Gastroesophageal sphincter (tissue), 4 donors: ENCODE measurements around the gene TRMU. TPM values are rescaled to one million over a fixed set of nuclear protein-coding genes. Genes with fewer than 3 reads are reported as not detected.

ENCODE experiments used
- ATAC-seq: fragments of 150-250 bp; one replicate; pipeline ENCODE4 v1.9.1; 2016; ENCODE audit warnings: mild to moderate bottlenecking, moderate library complexity
- H3K27ac ChIP-seq, 4 donors: fragments of 200-600 bp; sonication (generic) in 3 of 4; 1 replicate in 3 of 4; 2 replicates in 1 of 4; pipeline ENCODE4 v1.5.1; 2016 to 2019
- H3K27me3 ChIP-seq: fragments of 200-600 bp; sonication (generic); one replicate; pipeline ENCODE4 v1.5.1; 2019
- H3K36me3 ChIP-seq, 2 donors: fragments of 200-600 bp; sonication (generic); one replicate each; pipeline ENCODE4 v1.5.1; 2019; ENCODE audit warnings: control low read depth in 1 of 2
- H3K4me1 ChIP-seq, 3 donors: fragments of 200-600 bp; sonication (generic); 1 replicate in 2 of 3; 2 replicates in 1 of 3; pipeline ENCODE4 v1.5.1; 2016 to 2019; ENCODE audit warnings: control low read depth in 2 of 3
- H3K4me3 ChIP-seq, 2 donors: fragments of 200-600 bp; sonication (generic); one replicate each; pipeline ENCODE4 v1.5.1; 2019; ENCODE audit warnings: mild to moderate bottlenecking in 1 of 2, moderate library complexity in 1 of 2
- H3K9me3 ChIP-seq, 3 donors: fragments of 200-600 bp; sonication (generic); one replicate each; pipeline ENCODE4 v1.5.1; 2017 to 2019; ENCODE audit warnings: control low read depth in 2 of 3
- EP300 ChIP-seq: sonication (generic); formaldehyde crosslinking; IDR thresholded peaks from one replicate; pipeline ENCODE4 v1.6.1; 2017; ENCODE audit warnings: antibody characterized with exemption, mild to moderate bottlenecking
- POLR2A ChIP-seq, 2 donors: fragments of 450-650 bp; IDR thresholded peaks; one replicate each; pipeline ENCODE4 v1.6.1; 2017; ENCODE audit warnings: antibody characterized with exemption in 2 of 2, mild to moderate bottlenecking in 2 of 2, moderate library complexity in 1 of 2
- POLR2AphosphoS5 ChIP-seq: sonication (generic); formaldehyde crosslinking; IDR thresholded peaks from one replicate; pipeline ENCODE4 v1.6.1; 2017; ENCODE audit warnings: antibody characterized with exemption
- WGBS, 2 donors: methylation state at CpG; one replicate each; pipeline ENCODE4 v1.1.5; 2018; ENCODE audit warnings: low coverage in 1 of 2; 5-methylcytosine and 5-hydroxymethylcytosine counted together
- total RNA-seq, 4 donors: library from RNA; depleted of rRNA; stranded (reverse); fragments of >200 nt; gene quantifications; one replicate each; pipeline ENCODE4 v1.1.0, GENCODE V29; 2016
- TF ChIP-seq, protein P1 (sequence below), 4 experiments: fragments of 200-600 bp in 2 of 4; fragments of 450-650 bp in 2 of 4; sonication (generic) in 1 of 4; IDR thresholded peaks; one replicate each; pipeline ENCODE4 v1.5.1; 2017 to 2019; ENCODE audit warnings: antibody characterized with exemption in 4 of 4, mild to moderate bottlenecking in 2 of 4, moderate library complexity in 2 of 4

The TRMU gene
- total RNA-seq, 4 donors from 2014 or later, result 9.9 to 33.8 (median 24.6) TPM

DNA sequence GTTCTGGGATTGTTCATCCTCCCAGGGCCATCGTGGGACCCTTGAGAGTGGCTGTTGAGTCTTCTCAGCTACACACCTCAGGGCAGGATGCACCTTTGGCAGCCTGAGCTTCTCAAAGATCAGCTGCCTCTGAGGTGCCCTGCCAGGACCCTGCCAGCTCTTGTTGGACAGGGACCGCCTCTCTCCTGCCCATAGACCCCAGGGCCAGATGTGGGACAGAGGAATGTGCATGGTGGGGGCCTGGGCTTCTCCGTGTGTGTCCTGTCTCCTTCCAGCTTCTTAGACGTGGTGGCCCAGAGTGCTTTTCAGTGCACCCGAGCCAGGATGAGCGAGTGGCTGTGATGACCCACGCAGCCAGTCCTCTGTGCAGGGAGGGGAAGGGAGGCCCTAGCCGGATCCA is 5.9 kb upstream of the TRMU start:
- Histone ChIP-seq H3K27me3 (no peaks in the 10 kb centered on the region), H3K4me1 (peaks cover 0 to 3% (median 0%) of the 10 kb centered on the region in 3 donors), H3K9me3 (no peaks in the 10 kb centered on the region), H3K36me3 (no peaks in the 10 kb centered on the region), H3K4me3 (no peak overlapping the region), H3K27ac (no peak overlapping the region)
- TF ChIP-seq POLR2A (IDR thresholded peaks at IDR 0.05) (no peak), EP300 (no peak), POLR2AphosphoS5 (no peak)
- TF ChIP-seq, protein P1, sequence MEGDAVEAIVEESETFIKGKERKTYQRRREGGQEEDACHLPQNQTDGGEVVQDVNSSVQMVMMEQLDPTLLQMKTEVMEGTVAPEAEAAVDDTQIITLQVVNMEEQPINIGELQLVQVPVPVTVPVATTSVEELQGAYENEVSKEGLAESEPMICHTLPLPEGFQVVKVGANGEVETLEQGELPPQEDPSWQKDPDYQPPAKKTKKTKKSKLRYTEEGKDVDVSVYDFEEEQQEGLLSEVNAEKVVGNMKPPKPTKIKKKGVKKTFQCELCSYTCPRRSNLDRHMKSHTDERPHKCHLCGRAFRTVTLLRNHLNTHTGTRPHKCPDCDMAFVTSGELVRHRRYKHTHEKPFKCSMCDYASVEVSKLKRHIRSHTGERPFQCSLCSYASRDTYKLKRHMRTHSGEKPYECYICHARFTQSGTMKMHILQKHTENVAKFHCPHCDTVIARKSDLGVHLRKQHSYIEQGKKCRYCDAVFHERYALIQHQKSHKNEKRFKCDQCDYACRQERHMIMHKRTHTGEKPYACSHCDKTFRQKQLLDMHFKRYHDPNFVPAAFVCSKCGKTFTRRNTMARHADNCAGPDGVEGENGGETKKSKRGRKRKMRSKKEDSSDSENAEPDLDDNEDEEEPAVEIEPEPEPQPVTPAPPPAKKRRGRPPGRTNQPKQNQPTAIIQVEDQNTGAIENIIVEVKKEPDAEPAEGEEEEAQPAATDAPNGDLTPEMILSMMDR (IDR thresholded peaks at IDR 0.05), result no peak
- whole genome bisulfite sequencing, 2 donors, result 100% methylated on average over 1 of the region's 8 CpGs; no CpG with 5 or more reads in 1 of the 2 donors
- ATAC-seq, result no peak

DNA sequence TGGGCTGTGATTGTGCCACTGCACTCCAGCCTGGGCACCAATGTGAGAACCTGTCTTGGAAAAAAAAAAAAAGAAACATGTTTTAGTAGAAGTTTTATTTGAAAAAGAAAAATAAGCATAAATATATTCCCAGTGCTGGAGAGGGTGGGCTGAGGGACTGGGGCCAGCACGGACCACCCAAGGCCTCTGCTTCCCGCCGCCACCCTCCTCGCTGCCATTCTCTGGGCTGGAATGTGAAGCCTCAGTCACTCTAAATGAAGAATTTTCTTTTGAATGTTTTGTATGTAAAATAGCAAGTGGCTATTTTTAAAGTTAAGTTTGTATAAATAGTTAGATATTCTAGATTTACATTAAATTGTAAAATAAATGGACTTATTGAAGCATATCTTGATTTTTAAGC is 5.1 kb upstream of the TRMU start:
- H3K27ac ChIP-seq, result no peak overlapping the region
- ATAC-seq, result no peak
- no peak for TF ChIP-seq POLR2A (IDR thresholded peaks at IDR 0.05)
- no peak for TF ChIP-seq EP300
- TF ChIP-seq, protein P1 (IDR thresholded peaks at IDR 0.05), result no peak
- no peak for TF ChIP-seq POLR2AphosphoS5
- no peaks in the 10 kb centered on the region for H3K9me3 ChIP-seq
- no peaks in the 10 kb centered on the region for H3K36me3 ChIP-seq
- H3K27me3 ChIP-seq, result no peaks in the 10 kb centered on the region
- 88 to 95% methylated on average over 4 of the region's 4 CpGs for WGBS, 2 donors
- H3K4me1 ChIP-seq, result peaks cover 0 to 9% (median 0%) of the 10 kb centered on the region in 3 donors
- no peak overlapping the region for H3K4me3 ChIP-seq

DNA sequence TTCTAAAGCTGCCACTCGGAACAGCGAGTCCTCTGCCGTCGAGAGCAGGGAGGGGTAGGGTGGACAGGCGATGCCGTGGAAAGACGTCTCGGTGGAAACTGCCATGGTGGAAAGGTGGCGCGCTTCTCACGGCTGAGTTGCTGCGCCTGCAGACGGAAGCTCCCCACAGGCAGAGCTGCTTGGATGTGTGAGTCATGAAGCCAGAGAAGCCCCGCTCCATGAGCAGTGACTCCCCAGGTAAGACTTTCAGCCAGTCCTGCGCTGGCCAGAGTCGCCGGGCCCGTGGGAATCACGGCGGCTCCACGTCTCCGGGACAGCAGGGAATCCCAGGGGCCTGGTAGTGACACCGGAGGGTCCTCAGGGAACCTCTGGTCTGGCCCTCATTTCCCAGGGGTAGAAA is 4.0 kb upstream of the TRMU start:
- 100% methylated on average over 1 of the region's 23 CpGs; no CpG with 5 or more reads in 1 of the 2 donors for WGBS, 2 donors
- H3K4me1 ChIP-seq, result peaks cover 0 to 13% (median 2%) of the 10 kb centered on the region in 3 donors
- no peaks in the 10 kb centered on the region for H3K9me3 ChIP-seq
- H3K36me3 ChIP-seq, result no peaks in the 10 kb centered on the region
- no peak overlapping the region for H3K4me3 ChIP-seq
- no peak overlapping the region for H3K27ac ChIP-seq
- TF ChIP-seq POLR2AphosphoS5 (no peak), POLR2A (IDR thresholded peaks at IDR 0.05) (no peak), EP300 (no peak)
- TF ChIP-seq, protein P1 (IDR thresholded peaks at IDR 0.05), result no peak
- no peaks in the 10 kb centered on the region for H3K27me3 ChIP-seq
- ATAC-seq, result no peak

DNA sequence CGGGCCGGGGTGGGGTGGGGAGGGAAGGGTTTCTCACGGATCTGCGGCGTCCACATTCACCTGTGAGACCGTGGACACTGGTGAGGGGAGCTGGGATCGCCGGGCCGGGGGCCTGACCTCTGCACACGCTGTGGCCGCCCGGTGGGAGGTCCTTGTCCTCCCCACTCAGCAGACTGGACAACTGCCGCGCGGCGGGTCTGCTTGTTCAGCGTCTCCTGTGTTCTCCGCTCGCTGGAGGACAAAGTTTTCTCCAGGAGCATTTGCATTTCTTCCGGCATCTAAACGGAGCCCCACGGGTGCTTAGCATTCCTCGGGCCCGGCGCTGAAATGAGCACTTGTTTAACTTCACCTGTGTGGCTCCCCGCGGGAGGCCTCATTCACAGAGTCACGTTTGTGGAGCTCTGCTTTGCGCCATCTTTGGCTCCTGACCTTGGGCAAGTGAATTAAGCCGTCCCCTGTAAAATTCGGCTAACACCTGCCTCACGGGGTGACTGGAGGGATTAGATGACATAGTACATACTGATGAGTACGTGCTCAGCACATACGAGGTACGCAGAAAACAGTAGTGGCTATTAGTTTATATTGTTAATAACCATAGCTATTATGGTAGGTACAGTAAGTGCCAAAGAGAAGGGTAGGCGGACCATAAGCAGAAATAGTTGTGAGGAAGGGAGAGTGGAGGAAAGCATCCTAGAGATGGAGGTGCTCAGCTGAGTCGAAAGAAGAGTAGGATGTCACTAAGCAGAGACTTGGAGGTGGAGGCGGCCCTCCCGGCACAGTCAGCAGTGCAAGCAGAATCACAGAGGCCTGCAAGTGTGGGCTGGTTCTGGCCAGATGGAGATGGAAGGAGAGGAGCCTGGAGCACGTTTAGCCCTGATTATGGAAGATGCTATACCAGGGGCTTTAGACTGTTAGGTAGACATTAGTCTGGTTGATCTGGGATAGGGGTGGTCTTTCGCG is 885 bp downstream of the TRMU start:
- Histone ChIP-seq H3K9me3 (no peaks in the 10 kb centered on the region), H3K27me3 (no peaks in the 10 kb centered on the region), H3K36me3 (peaks cover 0 to 41% of the 10 kb centered on the region in 2 donors), H3K4me1 (peaks cover 0 to 30% (median 13%) of the 10 kb centered on the region in 3 donors), H3K4me3 (peak overlapping the region; percentile 96 to 97), H3K27ac (peak overlapping the region; percentile 71 to 92 (median 88))
- TF ChIP-seq POLR2AphosphoS5 (no peak), POLR2A (IDR thresholded peaks at IDR 0.05) (no peak), EP300 (no peak)
- TF ChIP-seq, protein P1 (IDR thresholded peaks at IDR 0.05), result no peak
- ATAC-seq, result no peak
- 6 to 15% methylated on average over 7 to 24 of the region's 42 CpGs for WGBS, 2 donors
